Activated CD8-positive, alpha-beta T cell treated with anti-CD3 and anti-CD28 coated beads, Interleukin-2, amount 10 ng/mL, durations not matched to agents 7 days and 5 days (primary cell): Measurements from ENCODE around the gene OTUB2. TPM values are rescaled to one million over a fixed set of nuclear protein-coding genes. Genes with fewer than 3 reads are reported as not detected.

Source experiments
- ATAC-seq: fragments of 150-1000 bp; cut with Tn5 transposase; one replicate; pipeline ENCODE4 v1.10.0; 2021; ENCODE audit warnings: moderate library complexity
- CTCF ChIA-PET: fragments of 350-600 bp; sonication (Branson Sonifier 250); formaldehyde crosslinking; loops from one replicate; lab custom pipeline; 2021; ENCODE audit warnings: antibody characterized with exemption; lab: Charles Lee
- POLR2A ChIA-PET: fragments of 350-600 bp; sonication (Branson Sonifier 250); formaldehyde crosslinking; loops from one replicate; lab custom pipeline; 2021; ENCODE audit warnings: antibody characterized with exemption; lab: Charles Lee
- DNase-seq: peaks from one replicate; pipeline ENCODE4 v3.0.0-alpha.2; 2020
- H3K27ac Mint-ChIP-seq: one replicate; pipeline ENCODE4 v1.8.0; 2021; ENCODE audit warnings: mild to moderate bottlenecking, mixed read lengths
- H3K27me3 Mint-ChIP-seq: one replicate; pipeline ENCODE4 v1.8.0; 2021; ENCODE audit warnings: low read depth, mixed read lengths
- H3K36me3 Mint-ChIP-seq: one replicate; pipeline ENCODE4 v1.8.0; 2021; ENCODE audit warnings: low read depth, mixed read lengths
- H3K4me1 Mint-ChIP-seq: one replicate; pipeline ENCODE4 v1.8.0; 2021; ENCODE audit warnings: low read depth, mixed read lengths
- H3K4me3 Mint-ChIP-seq: one replicate; pipeline ENCODE4 v1.8.0; 2021; ENCODE audit warnings: mild to moderate bottlenecking, mixed read lengths
- H3K9me3 Mint-ChIP-seq: one replicate; pipeline ENCODE4 v1.8.0; 2022; ENCODE audit warnings: mixed read lengths; ENCODE audit not compliant: insufficient read depth
- total RNA-seq, 2 experiments: library from RNA; stranded (reverse); gene quantifications; one replicate each; pipeline ENCODE4 v1.2.3, GENCODE V29; 2021

The OTUB2 gene
- total RNA-seq, 2 experiments from 2014 or later = 1.4 to 1.7 TPM

DNA sequence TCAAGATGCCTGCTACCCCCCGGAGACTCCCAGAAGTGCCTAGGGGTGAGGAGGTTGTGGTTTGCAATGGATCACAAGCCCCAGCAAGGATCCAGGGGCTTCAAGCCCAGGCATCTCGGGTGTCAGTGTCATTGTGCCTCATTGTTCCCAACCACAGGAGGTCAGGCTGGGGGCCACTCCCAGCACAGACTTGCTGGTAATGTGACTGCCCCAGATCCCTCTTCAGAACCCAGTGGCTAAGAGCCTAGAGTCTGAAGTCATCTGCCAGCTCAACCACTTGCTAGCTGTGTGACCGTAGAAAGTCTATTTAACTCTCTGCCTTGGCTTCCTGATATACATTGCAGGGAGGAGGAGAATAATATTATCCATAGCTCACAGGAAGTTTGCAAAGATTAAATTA, 42.1 kb upstream of the OTUB2 start:
- POLR2A ChIA-PET = interaction anchor here (1.1 to 1.4 kb wide), 3 partner anchors 14 to 24 kb away, joined by 4 to 5 read pairs (median 5); no protein-coding TSS in a partner anchor
- Mint-ChIP-seq H3K27me3 (no peaks in the 10 kb centered on the region), H3K36me3 (peaks cover 9% of the 10 kb centered on the region), H3K4me3 (no peak overlapping the region), H3K9me3 (no peaks in the 10 kb centered on the region), H3K27ac (no peak overlapping the region), H3K4me1 (peaks cover 18% of the 10 kb centered on the region)
- DNase-seq = no peak
- ATAC-seq = no peak
- CTCF ChIA-PET = interaction anchor here (1.0 to 5.6 kb wide), 5 partner anchors 12 to 44 kb away, joined by 3 to 40 read pairs (median 22); partner anchors contain the start of gene CCDC197

GRCh38 chr14:93984987-93985410, 41.1 kb upstream of the OTUB2 start:
- POLR2A ChIA-PET = interaction anchor here (1.4 kb wide), 1 partner anchor 25 kb away, joined by 4 read pairs; no protein-coding TSS in a partner anchor
- no peak for ATAC-seq

GRCh38 chr14:93986955-93987354, 39.2 kb upstream of the OTUB2 start:
- Mint-ChIP-seq H3K27ac (no peak overlapping the region), H3K36me3 (no peaks in the 10 kb centered on the region), H3K4me1 (peaks cover 2% of the 10 kb centered on the region), H3K9me3 (no peaks in the 10 kb centered on the region), H3K4me3 (no peak overlapping the region), H3K27me3 (no peaks in the 10 kb centered on the region)
- ChIA-PET POLR2A (no interaction called here), CTCF (interaction anchor here (0.9 to 1.4 kb wide), 2 partner anchors 14 to 47 kb away, joined by 3 to 4 read pairs; no protein-coding TSS in a partner anchor)
- ATAC-seq (no peak), DNase-seq (no peak)

More at GRCh38 chr14:93984987-93985410, 41.1 kb upstream of the OTUB2 start:
- H3K4me3 Mint-ChIP-seq = no peak overlapping the region
- H3K27ac Mint-ChIP-seq = no peak overlapping the region
- DNase-seq = no peak
- CTCF ChIA-PET = interaction anchor here (0.7 to 5.6 kb wide), 7 partner anchors 10 to 151 kb away, joined by 3 to 40 read pairs (median 4); no protein-coding TSS in a partner anchor
- H3K36me3 Mint-ChIP-seq = peaks cover 5% of the 10 kb centered on the region
- no peaks in the 10 kb centered on the region for H3K27me3 Mint-ChIP-seq
- peaks cover 13% of the 10 kb centered on the region for H3K4me1 Mint-ChIP-seq
- H3K9me3 Mint-ChIP-seq = no peaks in the 10 kb centered on the region

DNA sequence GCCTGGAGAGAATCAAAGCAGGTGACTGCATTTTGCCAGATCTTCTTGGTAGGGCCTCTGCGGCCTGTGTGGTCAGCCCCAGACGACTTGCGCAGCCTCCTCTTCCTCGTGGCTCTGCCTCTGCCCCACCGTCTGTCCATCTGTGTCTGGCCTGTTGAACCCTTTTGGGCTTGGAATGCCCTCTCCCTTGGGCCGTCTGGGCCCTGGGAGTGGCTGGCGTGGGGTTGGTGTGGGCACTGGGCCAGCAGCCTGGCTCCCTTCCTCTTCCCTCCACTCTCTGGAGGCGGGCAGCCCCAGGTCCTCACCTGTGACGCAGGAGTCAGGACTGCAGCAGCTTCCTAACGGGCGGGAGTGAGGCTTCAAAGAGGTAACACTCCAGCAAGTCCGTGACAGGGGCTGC, 38.8 kb upstream of the OTUB2 start:
- ATAC-seq (no peak), DNase-seq (no peak)
- Mint-ChIP-seq H3K9me3 (no peaks in the 10 kb centered on the region), H3K36me3 (no peaks in the 10 kb centered on the region), H3K4me1 (peaks cover 2% of the 10 kb centered on the region), H3K27ac (no peak overlapping the region), H3K27me3 (no peaks in the 10 kb centered on the region), H3K4me3 (no peak overlapping the region)
- POLR2A ChIA-PET = no interaction called here
- CTCF ChIA-PET = interaction anchor here (1.4 kb wide), 1 partner anchor 47 kb away, joined by 4 read pairs; no protein-coding TSS in a partner anchor

DNA sequence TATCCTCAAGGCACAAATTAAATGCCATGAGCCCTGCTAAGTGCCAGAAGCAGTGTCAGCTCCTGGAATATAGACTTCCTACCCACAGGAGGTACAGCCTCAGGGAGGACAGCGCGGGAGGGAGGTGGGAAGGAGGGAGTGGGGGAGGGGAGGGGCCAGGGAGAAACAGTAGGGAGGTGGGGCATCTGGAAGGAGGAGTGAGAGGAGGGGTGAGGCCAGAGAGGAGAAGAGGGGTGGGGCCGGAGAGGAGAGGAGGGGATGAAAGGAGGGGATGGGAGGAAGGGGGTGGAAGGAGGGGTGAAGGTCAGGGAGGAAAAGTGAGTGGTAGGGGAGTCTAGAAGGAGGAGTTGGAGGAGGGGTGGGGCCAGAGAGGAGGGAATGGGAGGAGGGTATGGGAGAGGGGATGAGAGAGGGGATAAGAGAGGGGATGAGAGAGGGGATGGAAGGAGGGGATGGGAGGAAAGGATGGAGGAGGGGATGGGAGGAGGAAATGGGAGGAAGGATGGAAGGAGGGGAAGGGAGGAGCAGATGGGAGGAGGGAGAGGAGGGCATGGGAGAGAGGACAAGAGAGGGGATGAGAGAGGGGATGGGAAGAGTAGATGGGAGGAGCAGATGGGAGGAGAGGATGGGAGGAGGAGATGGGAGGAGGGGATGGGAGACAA, 38.2 kb upstream of the OTUB2 start:
- Mint-ChIP-seq H3K36me3 (no peaks in the 10 kb centered on the region), H3K27me3 (no peaks in the 10 kb centered on the region), H3K27ac (no peak overlapping the region), H3K4me3 (no peak overlapping the region), H3K9me3 (no peaks in the 10 kb centered on the region), H3K4me1 (peaks cover 6% of the 10 kb centered on the region)
- CTCF ChIA-PET = no interaction called here
- ATAC-seq (no peak), DNase-seq (no peak)
- POLR2A ChIA-PET = no interaction called here

DNA sequence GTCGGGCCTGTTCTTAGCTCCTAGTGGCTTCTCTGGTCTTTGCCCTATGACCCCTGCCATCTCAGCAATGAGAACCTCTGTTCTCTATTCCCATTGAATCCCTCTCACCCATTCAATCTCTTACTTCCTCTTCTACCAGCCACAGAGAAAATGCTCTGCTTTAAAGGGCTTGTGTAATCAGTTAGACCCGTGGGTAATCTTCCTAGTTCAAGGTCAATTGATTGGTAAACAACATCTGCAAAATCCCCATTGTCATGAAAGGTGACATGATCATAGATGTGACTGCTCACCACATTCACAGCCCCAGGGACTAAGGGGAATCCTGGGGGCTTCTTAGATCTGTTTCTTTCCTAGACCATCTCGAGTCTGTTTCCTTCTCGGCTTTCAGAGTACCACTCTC, 36.2 kb upstream of the OTUB2 start:
- POLR2A ChIA-PET = no interaction called here
- Mint-ChIP-seq H3K4me1 (peaks cover 18% of the 10 kb centered on the region), H3K27ac (no peak overlapping the region), H3K9me3 (no peaks in the 10 kb centered on the region), H3K36me3 (no peaks in the 10 kb centered on the region), H3K4me3 (no peak overlapping the region), H3K27me3 (no peaks in the 10 kb centered on the region)
- DNase-seq (no peak), ATAC-seq (no peak)
- CTCF ChIA-PET = interaction anchor here (3.4 to 4.5 kb wide), 2 partner anchors 10 to 51 kb away, joined by 25 to 45 read pairs; no protein-coding TSS in a partner anchor

DNA sequence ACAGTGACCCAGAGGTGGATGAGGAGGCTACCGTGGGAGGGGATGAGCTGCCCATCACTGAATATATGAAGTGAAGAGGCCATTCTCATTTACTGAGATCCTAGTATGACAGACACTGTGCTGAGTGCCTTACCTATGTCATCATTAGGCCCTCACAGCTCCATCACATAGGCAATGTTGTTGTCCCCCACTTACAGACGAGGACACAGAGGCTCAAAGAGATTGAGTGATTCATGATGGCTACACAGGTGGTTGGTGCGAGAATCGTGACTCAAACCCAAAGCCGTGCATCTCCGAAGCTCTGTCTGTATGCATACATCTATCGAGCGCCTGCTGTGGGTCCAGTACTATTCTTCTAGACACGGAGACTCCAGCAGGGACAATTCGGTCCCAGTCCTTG, 34.9 kb upstream of the OTUB2 start:
- ChIA-PET POLR2A (interaction anchor here (1.2 to 2.3 kb wide), 4 partner anchors 9 to 52 kb away, joined by 3 to 10 read pairs (median 6); no protein-coding TSS in a partner anchor), CTCF (interaction anchor here (1.5 to 4.5 kb wide), 4 partner anchors 9 to 52 kb away, joined by 8 to 45 read pairs (median 20); no protein-coding TSS in a partner anchor)
- ATAC-seq (no peak), DNase-seq (no peak)
- Mint-ChIP-seq H3K9me3 (no peaks in the 10 kb centered on the region), H3K4me1 (peaks cover 26% of the 10 kb centered on the region), H3K36me3 (no peaks in the 10 kb centered on the region), H3K4me3 (no peak overlapping the region), H3K27me3 (no peaks in the 10 kb centered on the region), H3K27ac (no peak overlapping the region)

DNA sequence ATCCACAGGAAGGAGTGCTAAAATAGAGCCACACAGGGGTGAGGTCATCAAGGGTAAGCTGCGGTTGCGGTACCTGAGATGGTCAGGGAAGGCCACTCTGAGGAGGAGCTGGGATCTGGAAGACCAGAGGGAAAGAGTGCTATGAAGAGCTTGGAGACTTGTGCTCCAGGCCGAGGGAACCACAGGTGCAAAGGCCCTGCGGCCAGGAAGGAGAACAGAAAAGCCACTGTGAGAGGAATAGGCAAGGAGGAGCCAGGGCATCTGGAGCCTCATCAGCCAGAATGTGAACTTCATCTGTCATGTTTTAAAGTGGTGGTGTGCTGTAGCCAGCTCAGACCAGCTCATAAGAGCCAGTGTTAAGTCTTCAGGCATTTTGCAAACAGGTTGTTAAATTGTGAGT, 34.5 kb upstream of the OTUB2 start:
- POLR2A ChIA-PET = interaction anchor here (1.2 to 2.3 kb wide), 6 partner anchors 10 to 52 kb away, joined by 3 to 10 read pairs (median 5); no protein-coding TSS in a partner anchor
- Mint-ChIP-seq H3K27ac (no peak overlapping the region), H3K27me3 (no peaks in the 10 kb centered on the region)

DNA sequence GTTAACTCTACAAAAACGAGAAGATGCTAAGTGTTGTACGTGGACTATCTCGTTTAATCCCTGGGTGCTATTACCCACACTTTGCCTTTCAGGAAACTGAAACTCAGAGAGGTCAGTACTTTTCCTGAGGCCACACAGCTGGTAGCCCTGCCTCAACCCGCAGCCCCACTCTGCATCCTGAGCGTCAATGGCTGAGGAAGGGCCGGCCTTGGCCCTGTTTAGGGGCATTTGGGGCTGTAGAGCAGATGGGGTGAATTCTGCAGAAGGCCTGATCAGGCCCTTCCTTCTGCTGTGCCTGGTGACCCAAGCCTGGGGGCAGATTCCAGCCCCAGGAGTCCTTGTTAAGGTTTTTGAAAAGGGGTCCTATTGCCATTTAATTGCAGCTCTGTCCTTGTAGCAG, 32.8 kb upstream of the OTUB2 start:
- Mint-ChIP-seq H3K27ac (no peak overlapping the region), H3K4me1 (peaks cover 40% of the 10 kb centered on the region), H3K36me3 (no peaks in the 10 kb centered on the region), H3K4me3 (no peak overlapping the region), H3K9me3 (no peaks in the 10 kb centered on the region), H3K27me3 (no peaks in the 10 kb centered on the region)
- DNase-seq (no peak), ATAC-seq (no peak)
- ChIA-PET CTCF (interaction anchor here (0.6 to 4.5 kb wide), 5 partner anchors 15 to 139 kb away, joined by 3 to 45 read pairs (median 6); no protein-coding TSS in a partner anchor), POLR2A (interaction anchor here (1.1 to 1.2 kb wide), 2 partner anchors 30 to 35 kb away, joined by 4 read pairs; no protein-coding TSS in a partner anchor)

More for the DNA sequence above, 34.5 kb upstream of the OTUB2 start:
- ATAC-seq (no peak), DNase-seq (no peak)
- Mint-ChIP-seq H3K36me3 (no peaks in the 10 kb centered on the region), H3K4me3 (no peak overlapping the region), H3K9me3 (no peaks in the 10 kb centered on the region), H3K4me1 (peaks cover 26% of the 10 kb centered on the region)
- CTCF ChIA-PET = interaction anchor here (1.5 to 4.5 kb wide), 4 partner anchors 9 to 52 kb away, joined by 8 to 45 read pairs (median 20); no protein-coding TSS in a partner anchor

GRCh38 chr14:93994919-93995682, 31.0 kb upstream of the OTUB2 start:
- Mint-ChIP-seq H3K4me3 (no peak overlapping the region), H3K27me3 (no peaks in the 10 kb centered on the region), H3K4me1 (peaks cover 45% of the 10 kb centered on the region), H3K9me3 (no peaks in the 10 kb centered on the region), H3K27ac (no peak overlapping the region), H3K36me3 (no peaks in the 10 kb centered on the region)
- CTCF ChIA-PET = interaction anchor here (0.9 to 7.6 kb wide), 7 partner anchors 10 to 54 kb away, joined by 3 to 233 read pairs (median 3); partner anchors contain the start of gene ASB2
- DNase-seq = peak; percentile 34
- ATAC-seq = peak; percentile 53
- POLR2A ChIA-PET = interaction anchor here (0.6 to 2.3 kb wide), 7 partner anchors 13 to 46 kb away, joined by 3 to 9 read pairs (median 4); no protein-coding TSS in a partner anchor

GRCh38 chr14:93996130-93996695, 29.9 kb upstream of the OTUB2 start:
- POLR2A ChIA-PET = interaction anchor here (0.9 to 5.6 kb wide), 6 partner anchors 14 to 56 kb away, joined by 3 to 29 read pairs (median 5); no protein-coding TSS in a partner anchor
- Mint-ChIP-seq H3K36me3 (no peaks in the 10 kb centered on the region), H3K27me3 (no peaks in the 10 kb centered on the region), H3K4me3 (no peak overlapping the region), H3K4me1 (peaks cover 49% of the 10 kb centered on the region), H3K27ac (no peak overlapping the region), H3K9me3 (no peaks in the 10 kb centered on the region)
- CTCF ChIA-PET = interaction anchor here (1.1 to 7.6 kb wide), 4 partner anchors 25 to 55 kb away, joined by 3 to 233 read pairs (median 8); no protein-coding TSS in a partner anchor
- ATAC-seq = no peak
- no peak for DNase-seq
